ENCODE results near the gene CALN1. TPM values are rescaled to one million over a fixed set of nuclear protein-coding genes. Genes with fewer than 3 reads are reported as not detected.
A peak's percentile ranks its signal among the peaks of the same experiment; 100 is the strongest.

The CALN1 gene

GRCh38 chr7:71733107-71733870, 678.8 kb downstream of the CALN1 start:
- H4K8ac ChIP-seq (ENCODE audit: low read length), result no peak overlapping the region
- H3K23ac ChIP-seq (ENCODE audit: low read length in 2 of 2), result no peak overlapping the region
- H3K4me1 ChIP-seq (ENCODE audit: control insufficient read depth, insufficient read depth, low read depth, low read length), result peaks cover 5% of the 10 kb centered on the region
- no peaks in the 10 kb centered on the region for H3K79me1 ChIP-seq (replicated peaks; ENCODE audit: low read length, poor library complexity, severe bottlenecking)
- no peaks in the 10 kb centered on the region for H3K36me3 ChIP-seq (ENCODE audit: control insufficient read depth in 1 of 2, insufficient read depth in 2 of 2, low read depth in 1 of 2, low read length in 2 of 2)
- WGBS, result 8% methylated on average over 25 of the region's 29 CpGs
- H2BK5ac ChIP-seq (ENCODE audit: low read depth, low read length, poor library complexity, severe bottlenecking), result no peak overlapping the region
- peak overlapping the region; percentile 36 for H3K4me2 ChIP-seq (ENCODE audit: low read length, poor library complexity, severe bottlenecking)
- H2AK5ac ChIP-seq (ENCODE audit: low read length, severe bottlenecking), result no peak overlapping the region
- no peak overlapping the region for H4K91ac ChIP-seq (ENCODE audit: low read length)
- H3K27ac ChIP-seq (ENCODE audit: low read length, poor library complexity, severe bottlenecking), result no peak overlapping the region
- H2BK120ac ChIP-seq (ENCODE audit: low read depth, low read length), result no peak overlapping the region
- H3K27me3 ChIP-seq (ENCODE audit: control insufficient read depth in 1 of 2, insufficient read depth in 1 of 2, low read length in 2 of 2), result no peaks in the 10 kb centered on the region
- no peak overlapping the region for H3K9ac ChIP-seq (ENCODE audit: low read length)
- H2BK12ac ChIP-seq (ENCODE audit: low read length in 2 of 2), result no peak overlapping the region
- H2AFZ ChIP-seq (ENCODE audit: low read depth, low read length), result no peak overlapping the region
- no peak overlapping the region for H3K14ac ChIP-seq (ENCODE audit: low read length in 2 of 2)
- no peak overlapping the region for H2BK15ac ChIP-seq (ENCODE audit: low read depth, poor library complexity, severe bottlenecking)
- DNase-seq, result peak; percentile 37
- no peak overlapping the region for H3K18ac ChIP-seq (ENCODE audit: low read depth in 1 of 2, low read length in 2 of 2)
- no peak overlapping the region for H3K4ac ChIP-seq (ENCODE audit: low read depth in 1 of 2, low read length in 2 of 2)
- H3K4me3 ChIP-seq (ENCODE audit: insufficient read depth in 1 of 2, low read depth in 1 of 2, low read length in 2 of 2), result no peak overlapping the region
- H3K9me3 ChIP-seq (ENCODE audit: control insufficient read depth, low read length), result peaks cover 5% of the 10 kb centered on the region

- WGBS, result 91% methylated on average over 9 of the region's 9 CpGs
- Histone ChIP-seq H3K23ac (ENCODE audit: low read length in 2 of 2) (no peak overlapping the region), H3K79me1 (replicated peaks; ENCODE audit: low read length, poor library complexity, severe bottlenecking) (no peaks in the 10 kb centered on the region), H3K4me2 (ENCODE audit: low read length, poor library complexity, severe bottlenecking) (no peak overlapping the region), H3K27ac (ENCODE audit: low read length, poor library complexity, severe bottlenecking) (no peak overlapping the region), H4K91ac (ENCODE audit: low read length) (no peak overlapping the region), H3K4me1 (ENCODE audit: control insufficient read depth, insufficient read depth, low read depth, low read length) (peaks cover 5% of the 10 kb centered on the region), H3K9ac (ENCODE audit: low read length) (no peak overlapping the region), H3K4ac (ENCODE audit: low read depth in 1 of 2, low read length in 2 of 2) (no peak overlapping the region), H2BK5ac (ENCODE audit: low read depth, low read length, poor library complexity, severe bottlenecking) (no peak overlapping the region), H2BK15ac (ENCODE audit: low read depth, poor library complexity, severe bottlenecking) (no peak overlapping the region), H2BK12ac (ENCODE audit: low read length in 2 of 2) (no peak overlapping the region), H2AK5ac (ENCODE audit: low read length, severe bottlenecking) (no peak overlapping the region), H3K4me3 (ENCODE audit: insufficient read depth in 1 of 2, low read depth in 1 of 2, low read length in 2 of 2) (no peak overlapping the region), H2BK120ac (ENCODE audit: low read depth, low read length) (no peak overlapping the region), H4K8ac (ENCODE audit: low read length) (no peak overlapping the region), H3K18ac (ENCODE audit: low read depth in 1 of 2, low read length in 2 of 2) (no peak overlapping the region), H3K36me3 (ENCODE audit: control insufficient read depth in 1 of 2, insufficient read depth in 2 of 2, low read depth in 1 of 2, low read length in 2 of 2) (no peaks in the 10 kb centered on the region), H2AFZ (ENCODE audit: low read depth, low read length) (no peak overlapping the region), H3K9me3 (ENCODE audit: control insufficient read depth, low read length) (peaks cover 5% of the 10 kb centered on the region), H3K27me3 (ENCODE audit: control insufficient read depth in 1 of 2, insufficient read depth in 1 of 2, low read length in 2 of 2) (no peaks in the 10 kb centered on the region), H3K14ac (ENCODE audit: low read length in 2 of 2) (no peak overlapping the region)
- no peak for DNase-seq
These were observed 680.4 kb downstream of the CALN1 start for GRCh38 chr7:71731740-71732139.

Small RNA genes lying within 50 kb of the gene (small RNA-seq; reads per million reads assigned to genes)
- gene AC005011.1 (ENCODE audit: low read depth) (not detected), gene RNA5SP232 (ENCODE audit: low read depth) (8.9 reads per million, percentile 76 among the genes with 10 or more reads in this experiment)
